GM19328 (cell line): ENCODE results near the gene PLAAT3.
"Not testable (repeated sequence)": the region's sequence is repeated elsewhere in the genome, so short reads cannot be mapped to it uniquely, and the experiment has no call there.

Experiments used
- ATAC-seq: cut with Tn5 transposase; IDR thresholded peaks from one replicate; pipeline ENCODE4 v1.9.1; 2021; ENCODE audit warnings: mild to moderate bottlenecking, moderate library complexity; ENCODE audit not compliant: unreplicated experiment

The PLAAT3 gene

DNA sequence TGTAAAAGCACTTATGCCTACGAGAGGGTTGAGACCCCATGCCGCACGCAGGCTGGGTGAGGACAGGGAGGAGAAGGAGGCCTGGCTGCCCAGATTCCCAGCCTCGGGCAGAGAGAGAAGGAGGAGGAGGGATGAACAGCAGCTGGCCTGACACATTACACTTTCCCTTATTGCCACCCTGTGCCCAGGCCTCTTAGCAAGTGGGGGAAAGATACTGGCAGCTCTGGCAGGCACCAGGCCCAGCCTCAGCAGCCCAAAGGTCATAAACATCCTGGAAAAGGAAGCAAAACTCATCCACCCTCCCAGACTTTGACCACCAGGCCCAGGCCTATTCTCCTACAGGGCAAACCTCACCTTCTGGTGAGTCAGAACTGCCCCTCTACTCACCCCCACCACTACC lies 4.7 kb downstream of the PLAAT3 start:
- ATAC-seq: no peak

DNA sequence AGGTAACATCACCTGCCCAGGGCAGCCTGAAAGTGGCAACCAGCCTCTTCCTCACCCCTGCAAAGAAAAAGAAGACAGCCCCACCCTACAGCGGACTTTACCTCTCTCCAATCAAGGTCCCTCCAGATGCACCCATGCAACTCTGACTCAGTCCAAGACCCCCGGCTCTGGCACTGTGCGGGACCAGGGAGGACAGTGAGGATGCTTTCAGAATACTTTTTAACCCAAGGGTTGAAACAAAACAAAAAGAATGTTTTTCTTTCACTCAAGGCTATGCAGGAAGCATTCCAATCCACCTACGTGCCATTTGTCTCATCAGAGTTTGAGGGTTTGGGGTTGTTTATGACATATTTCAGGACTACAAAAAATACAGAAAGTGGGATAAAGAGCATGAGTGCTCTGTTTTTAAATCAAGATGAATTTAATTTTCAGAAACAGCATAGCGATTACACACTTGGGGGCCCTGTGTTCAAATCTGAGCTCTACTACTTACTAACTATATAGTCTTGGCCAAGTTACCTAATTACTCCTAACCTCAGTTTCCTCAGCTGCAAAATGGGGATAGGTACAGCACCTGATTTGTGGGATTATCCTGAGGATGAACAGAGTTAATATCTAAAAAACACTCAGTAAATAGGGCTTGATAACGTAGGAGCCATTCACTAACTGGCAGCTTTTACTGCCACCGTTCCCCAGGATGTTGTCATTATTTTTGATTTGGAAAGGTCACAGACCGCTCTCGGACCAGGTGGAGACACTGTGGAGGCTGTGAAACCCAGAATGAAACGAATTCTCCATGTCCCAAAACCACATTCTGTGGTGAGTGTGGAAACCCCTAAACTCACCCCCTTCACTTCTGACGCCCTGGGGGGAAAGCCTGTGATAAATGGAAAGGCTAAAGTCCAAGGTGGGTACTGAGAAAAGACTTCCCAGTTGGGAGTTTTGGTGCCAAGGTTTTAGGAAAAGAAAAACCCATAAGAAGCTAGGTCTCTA lies 5.6 kb downstream of the PLAAT3 start:
- ATAC-seq: no peak

DNA sequence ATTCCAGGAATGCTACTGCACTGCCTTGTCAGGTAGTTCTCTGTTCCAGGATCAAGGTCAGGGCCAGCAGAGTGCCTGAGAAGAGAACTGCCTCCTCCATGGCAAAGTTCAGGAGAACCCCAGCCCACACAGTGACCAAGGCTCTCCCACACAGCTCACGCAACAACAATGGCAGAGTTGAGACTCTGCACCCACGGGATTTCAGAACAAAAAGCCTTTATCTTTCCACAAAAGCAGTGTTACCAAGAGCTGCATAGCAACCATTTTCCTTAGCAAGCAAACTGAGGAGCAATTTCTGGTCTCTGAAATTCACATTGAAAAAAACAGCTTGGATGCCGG lies 11.1 kb downstream of the PLAAT3 start:
- ATAC-seq: no peak

DNA sequence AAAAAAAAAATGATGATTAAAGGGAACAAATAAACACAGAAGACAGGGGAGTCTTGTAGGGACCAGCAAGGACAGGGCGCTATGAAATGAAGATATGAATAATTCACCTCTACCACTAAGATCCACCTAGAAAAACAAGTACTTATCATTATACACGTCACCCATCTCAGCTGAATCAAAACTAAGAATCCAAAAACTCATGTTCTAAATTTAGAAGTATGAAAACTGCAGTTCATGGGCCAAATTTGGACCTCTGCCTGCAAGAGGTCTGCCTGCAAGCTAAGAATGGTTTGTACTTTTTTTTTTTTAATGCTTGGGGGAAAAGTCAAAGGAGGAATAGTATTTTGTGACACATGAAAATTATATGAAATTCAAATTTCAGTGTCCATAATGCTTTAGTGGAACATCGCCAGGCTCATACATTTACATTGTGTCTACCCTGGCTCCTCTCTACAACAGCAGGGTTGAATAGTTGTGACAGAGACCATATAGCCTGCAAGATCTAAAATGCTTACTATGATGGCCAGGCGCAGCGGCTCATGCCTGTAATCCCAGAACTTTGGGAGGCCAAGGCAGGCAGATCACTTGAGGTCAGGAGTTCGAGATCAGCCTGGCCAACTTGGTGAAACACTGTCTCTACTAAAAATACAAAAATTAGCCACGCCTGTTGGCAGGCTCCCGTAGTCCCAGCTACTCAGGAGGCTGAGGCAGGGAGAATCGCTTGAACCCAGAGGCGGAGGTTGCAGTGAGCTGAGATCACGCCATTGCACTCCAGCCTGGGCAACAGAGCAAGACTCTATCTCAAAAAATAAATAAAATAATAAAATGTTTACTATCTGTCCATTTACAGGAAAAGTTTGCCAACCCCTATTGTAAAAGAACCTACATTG lies 11.7 kb downstream of the PLAAT3 start:
- ATAC-seq: not testable (repeated sequence)

DNA sequence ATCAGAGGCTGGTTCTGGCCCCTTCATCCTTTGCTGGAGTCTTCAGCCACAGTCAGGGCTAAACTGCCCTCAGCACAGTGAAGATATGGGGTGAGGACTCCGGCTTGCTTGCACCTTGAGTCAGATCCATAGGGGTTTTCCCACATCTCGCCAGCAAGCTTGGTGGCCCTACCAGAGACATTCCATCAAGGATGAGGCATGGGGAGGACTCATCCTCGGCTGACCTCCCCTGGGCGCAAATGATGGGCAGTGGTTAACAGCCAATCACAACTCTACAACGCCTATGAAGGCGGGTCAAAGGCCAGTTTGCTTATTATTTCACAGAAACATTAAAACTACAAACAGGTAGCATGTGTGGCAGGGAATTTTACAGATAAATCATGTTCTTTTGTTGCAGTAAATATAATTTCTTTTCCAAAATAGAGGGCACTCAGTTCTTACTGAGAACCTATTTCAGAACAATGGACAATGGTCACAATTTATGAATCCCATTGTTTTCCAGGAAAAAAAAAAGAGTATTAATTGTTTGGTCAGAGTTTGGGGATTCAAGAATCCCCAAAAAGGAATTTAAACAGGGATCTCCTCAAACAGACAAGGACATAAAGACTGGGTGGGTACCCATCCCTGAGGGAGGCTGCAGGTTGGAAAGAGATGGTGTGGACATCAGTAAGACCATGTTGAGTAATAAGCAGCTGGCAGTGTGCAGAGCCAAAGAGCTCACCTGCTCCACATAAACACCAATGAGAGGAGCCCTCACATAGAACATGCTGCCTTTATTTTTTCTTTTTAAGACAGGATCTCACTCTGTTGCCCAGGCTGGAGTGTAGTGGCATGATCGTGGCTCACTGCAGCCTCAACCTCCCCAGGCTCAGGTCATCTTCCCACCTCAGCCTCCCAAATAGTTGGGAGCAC lies 14.8 kb downstream of the PLAAT3 start:
- ATAC-seq: no peak

DNA sequence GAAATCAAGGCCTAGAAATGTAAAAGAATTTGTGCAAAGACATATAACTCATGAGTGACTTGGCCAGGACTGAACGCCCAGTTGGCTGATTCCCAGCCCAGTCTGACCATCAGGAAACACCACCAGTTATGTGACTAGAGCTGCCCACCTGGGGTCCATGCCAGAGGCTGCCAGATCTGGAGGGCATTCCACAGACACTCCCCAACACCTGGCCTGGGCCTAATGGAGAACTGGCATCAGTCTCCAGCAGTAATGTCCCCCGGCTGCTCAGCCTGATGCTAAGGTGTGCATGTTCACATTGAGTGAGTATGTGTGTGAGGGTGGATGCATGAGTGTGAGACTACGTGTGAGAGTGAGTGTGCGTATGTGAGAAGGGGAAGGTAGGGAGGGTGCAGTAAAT lies 15.7 kb downstream of the PLAAT3 start:
- ATAC-seq: no peak

DNA sequence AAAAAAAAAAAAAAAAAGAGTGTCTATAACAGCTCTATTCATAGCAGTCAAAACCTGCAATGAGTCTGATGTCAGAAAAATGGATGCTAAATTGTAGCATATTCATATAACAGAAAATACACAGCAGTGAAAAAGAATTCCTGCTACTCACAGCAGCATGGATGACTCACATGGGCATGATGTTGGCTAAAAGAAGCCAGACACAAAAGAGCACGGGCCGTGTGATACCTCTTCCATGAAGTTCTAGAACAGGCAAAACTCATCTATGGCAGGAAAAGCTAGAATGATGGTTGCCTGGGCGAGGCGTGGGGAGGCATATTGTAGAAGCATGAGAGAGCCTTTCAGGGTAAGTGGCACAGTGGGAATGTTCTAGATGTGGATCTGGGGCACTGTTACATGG lies 18.9 kb downstream of the PLAAT3 start:
- ATAC-seq: no peak

DNA sequence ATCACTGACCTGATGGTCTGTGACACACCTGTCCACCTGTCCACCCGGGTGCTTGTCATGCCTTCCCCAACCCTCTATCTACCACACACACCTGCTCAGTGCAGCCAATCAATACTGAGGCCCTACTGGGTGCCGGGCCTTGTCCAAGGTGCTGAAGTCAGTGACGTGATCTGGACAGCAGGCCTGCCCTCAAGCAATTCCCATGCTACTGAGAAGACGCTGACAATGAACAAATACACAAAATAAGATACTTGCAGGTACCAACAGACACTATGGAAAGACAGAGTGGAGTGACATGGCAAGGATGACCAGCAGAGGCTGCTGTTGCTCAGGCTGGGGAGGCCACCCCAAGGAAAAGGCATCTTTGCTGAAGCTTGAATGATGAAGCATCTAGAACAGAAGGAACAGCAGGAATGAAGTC lies 21.2 kb downstream of the PLAAT3 start:
- no peak for ATAC-seq

DNA sequence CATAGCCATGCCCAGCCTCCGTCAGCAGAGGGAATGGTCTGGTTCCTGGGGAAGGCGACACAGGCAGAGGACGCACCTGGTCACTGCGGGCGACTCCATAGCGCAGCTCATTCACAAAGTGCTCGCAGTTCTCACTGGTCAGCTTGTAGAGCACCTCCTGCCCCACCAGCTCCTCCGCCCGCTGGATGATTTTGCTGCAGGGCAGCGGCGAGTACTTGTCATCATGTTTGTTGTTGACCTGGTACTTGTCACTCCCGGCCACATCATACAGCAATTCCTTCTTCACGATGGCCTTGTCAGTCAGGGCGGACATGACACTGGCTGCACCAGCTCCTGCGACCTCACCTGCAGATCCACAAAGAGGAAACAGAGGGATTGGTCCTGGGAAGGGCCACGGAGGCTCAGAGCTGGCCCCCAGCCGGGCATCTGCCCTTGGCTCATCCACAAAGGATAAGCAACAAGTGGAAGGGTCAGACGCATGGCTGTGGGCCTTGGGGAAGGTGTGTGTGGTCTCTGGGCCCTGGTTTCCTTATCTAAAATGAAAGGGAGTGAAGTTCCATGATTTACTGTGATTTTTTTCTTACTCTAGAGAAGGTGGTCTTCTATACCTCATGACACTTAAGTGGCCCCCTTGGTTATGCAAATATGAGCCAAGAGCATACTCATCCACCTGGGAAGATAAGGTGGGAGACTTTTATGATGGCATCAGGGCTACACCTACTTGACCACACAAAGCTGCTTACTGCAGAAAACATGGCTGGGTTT lies 24.0 kb downstream of the PLAAT3 start:
- no peak for ATAC-seq

DNA sequence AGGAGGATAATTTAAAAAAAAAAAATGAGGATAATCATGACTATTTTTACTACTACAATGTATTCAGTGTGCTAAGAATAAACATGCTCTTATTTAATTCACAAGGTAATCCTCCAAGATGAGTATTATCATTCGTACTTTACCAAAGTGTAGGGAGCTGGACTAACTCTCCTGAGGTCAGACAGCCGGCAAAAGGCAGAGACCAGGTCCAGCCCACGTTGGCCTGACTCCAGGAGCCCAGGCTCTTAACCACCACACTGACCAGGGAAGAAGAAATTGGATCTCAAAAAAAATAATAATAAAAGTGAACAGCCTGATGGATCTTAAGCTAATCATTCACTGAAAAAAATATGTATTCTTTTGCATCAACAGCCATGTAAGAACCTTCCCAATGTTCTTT lies 25.2 kb downstream of the PLAAT3 start:
- ATAC-seq: no peak

DNA sequence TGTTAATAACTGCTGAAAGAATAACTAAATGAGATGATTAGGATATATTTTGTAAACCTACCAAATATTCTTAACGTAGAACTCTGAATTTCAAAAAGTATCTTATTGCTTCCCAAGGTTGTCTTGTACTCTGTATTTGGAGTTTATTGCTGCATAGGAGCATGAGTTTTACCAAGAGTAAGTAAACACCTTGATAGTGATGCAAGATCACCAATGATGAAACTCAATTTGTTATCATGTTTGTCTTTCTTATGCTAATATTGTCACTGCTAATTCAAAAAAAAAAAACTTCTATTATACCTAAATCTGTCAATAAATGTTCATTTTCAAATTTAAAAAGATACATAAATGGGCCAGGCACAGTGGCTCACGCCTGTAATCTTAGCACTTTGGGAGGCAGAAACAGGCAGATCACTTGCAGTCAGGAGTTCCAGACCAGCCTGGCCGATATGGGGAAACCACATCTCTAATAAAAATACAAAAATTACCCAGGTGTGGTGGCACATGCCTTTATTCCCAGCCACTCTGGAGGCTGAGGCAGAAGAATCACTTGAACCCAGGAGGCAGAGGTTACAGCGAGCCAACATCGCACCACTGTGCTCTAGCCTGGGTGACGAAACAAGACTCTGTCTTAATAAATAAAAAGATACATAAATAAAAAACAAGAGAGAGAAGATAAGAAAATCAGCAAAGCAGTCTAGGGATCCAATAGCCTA lies 27.6 kb downstream of the PLAAT3 start:
- ATAC-seq: no peak

DNA sequence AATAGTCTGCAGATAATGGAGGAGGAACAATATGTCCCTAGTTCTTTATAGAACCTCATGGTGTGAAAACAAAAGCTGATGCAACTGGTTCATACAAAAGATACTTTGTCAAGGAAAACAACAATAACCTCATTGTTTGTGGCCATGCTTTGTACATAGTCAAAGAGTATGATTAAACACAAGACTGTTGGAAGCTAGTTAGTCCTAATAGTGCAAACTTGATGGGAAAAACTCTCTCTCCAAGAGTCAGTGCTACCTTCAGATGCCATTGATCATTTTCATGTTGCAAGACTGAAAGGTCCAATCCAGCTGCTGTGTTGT lies 30.9 kb downstream of the PLAAT3 start:
- no peak for ATAC-seq

DNA sequence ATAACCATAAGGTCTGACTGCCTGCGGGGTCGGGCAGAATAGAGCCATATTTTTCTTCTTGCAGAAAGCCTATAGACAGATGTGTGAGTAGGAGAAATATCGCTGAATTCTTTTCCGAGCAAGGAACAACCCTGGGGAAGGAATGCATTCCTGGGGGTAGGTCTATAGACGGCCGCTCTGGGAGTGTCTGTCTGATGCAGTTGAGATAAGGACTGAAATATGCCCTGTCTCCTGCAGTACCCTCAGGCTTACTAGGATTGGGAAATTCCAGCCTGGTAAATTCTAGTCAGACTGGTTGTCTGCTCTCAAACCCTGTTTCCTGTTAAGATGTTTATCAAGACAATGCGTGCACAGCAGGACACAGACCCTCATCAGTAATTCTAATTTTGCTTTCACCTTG lies 33.0 kb downstream of the PLAAT3 start:
- not testable (repeated sequence) for ATAC-seq

DNA sequence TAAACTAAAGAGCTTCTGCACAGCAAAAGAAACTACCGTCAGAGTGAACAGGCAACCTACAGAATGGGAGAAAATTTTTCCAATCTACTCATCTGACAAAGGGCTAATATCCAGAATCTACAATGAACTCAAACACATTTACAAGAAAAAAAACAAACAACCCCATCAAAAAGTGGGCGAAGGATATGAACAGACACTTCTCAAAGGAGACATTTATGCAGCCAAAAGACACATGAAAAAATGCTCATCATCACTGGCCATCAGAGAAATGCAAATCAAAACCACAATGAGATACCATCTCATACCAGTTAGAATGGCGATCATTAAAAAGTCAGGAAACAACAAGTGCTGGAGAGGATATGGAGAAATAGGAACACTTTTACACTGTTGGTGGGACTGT lies 35.4 kb downstream of the PLAAT3 start:
- ATAC-seq: not testable (repeated sequence)

DNA sequence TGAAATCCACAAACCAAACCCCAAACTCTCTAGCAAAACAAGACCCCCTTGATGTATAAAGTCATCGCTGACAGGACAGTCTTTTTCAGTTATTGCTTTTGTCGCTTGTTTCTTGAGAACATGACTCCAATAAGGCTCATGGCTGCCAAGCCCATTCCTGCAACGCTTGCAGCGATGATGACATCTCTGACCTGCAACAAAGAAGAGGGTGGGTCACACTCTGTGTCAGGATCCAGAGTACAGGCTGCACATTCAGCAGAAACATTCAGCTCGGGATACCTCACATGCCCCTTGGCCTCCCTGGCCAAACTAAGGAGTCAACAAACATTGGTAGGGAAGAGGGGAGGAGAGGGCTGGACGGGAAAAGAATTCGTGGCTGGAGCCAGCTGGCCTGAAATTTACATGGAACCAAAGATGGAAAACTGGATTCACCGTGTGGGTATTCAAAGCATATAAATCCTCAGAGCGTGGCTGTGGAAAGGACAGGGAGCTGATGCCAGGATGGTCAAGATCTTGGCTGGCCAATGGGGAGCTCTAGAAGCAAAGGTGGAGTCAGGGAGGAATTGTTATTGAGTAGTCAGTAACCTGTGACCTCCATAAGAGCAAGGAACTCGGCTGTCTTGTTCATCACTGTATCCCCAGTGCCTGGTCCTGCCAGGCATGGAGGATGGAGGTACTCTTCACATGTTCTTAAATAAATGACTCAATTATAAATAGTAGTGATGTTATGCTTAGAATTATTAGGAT lies 39.2 kb downstream of the PLAAT3 start:
- ATAC-seq: no peak

DNA sequence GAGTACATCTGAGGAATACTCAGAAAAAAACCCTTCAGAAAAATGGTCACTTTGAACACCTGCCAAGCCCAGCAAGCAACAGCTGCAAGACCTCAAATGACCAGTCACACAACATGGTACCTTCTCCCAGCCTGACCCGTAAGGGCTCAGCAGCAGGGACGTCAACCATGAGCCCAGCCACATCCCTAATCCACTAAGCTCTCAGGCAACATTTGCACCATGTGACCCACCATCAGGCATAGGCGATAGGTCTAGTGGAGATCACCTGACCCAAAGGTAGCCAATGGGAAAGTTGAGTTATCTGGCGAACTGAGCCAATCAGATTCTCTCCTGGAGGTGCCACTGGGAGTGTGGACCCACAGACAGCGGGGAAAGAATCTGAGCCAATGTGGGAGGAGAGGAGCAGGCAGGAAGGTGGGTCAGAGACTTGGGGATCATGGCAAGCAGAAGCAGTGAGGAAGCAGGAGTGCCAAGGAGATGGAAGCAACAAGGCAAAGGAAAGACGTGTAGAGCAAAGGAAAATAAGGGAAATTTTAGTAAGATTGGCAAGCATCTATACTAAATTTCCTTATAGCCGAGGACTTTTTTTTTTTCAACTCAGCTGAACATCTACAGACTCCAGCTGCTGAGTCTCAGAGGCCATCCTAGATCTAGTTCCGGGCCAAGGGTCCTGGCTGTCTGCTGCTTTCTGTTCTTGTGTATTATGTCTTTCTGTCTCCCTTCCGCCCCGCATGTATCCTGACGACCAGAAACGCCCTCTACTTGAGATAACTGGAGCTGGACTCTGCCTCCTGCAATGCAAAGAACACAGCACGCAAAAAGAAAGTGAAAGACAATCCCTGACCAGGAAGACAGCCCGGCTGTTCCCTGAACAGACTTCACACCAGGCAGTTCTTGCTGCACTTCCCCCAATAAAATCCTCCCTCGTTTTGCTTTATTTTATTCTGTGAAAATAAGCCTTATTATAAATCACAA lies 40.1 kb downstream of the PLAAT3 start:
- no peak for ATAC-seq

DNA sequence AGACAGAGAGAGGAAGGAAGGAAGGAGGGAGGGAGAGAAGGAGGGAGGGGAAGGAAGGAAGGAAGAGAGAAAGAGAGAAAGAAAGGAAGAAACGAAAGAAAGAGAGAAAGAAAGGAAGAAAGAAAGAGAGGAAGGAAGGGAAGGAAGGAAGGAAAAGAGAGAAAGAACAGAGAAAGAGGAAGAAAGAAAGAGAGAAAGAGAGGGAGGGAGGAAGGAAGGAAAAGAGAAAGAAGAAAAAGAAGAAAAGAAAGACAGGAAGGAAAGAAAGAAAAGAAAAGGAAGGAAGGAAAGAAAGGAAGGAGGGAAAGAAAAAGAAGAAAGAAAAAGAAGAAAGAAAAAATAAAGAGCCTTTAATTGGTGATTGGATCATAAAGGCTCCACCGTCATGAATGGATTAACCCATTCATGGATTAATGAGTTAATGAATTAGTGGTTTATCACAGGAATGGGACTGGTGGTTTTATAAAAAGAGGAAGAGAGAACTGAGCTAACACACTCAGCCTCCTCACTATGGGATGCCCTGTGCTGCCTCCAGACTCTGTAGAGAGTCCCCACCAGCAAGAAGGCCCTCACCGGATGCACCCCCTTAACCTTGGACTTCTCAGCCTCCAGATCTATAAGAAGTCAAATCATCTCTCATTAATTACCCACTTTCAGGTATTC lies 42.1 kb downstream of the PLAAT3 start:
- ATAC-seq: no peak
